Astrocyte (in vitro differentiated cells and primary cell): ENCODE results near the gene HAGHL.

Source experiments
- EZH2 ChIP-seq: IDR thresholded peaks from 2 replicates; pipeline ENCODE4 v1.6.1; 2012; ENCODE audit warnings: mild to moderate bottlenecking, low read length, inconsistent platforms; ENCODE audit not compliant: insufficient read depth
- TF ChIP-seq, protein P1 (sequence below): IDR thresholded peaks from 2 replicates; pipeline ENCODE4 v1.5.1; 2011; ENCODE audit warnings: low read depth, mild to moderate bottlenecking, inconsistent platforms, low read length, moderate library complexity; ENCODE audit not compliant: insufficient read depth

- no peak for TF ChIP-seq EZH2
- TF ChIP-seq, protein P1, sequence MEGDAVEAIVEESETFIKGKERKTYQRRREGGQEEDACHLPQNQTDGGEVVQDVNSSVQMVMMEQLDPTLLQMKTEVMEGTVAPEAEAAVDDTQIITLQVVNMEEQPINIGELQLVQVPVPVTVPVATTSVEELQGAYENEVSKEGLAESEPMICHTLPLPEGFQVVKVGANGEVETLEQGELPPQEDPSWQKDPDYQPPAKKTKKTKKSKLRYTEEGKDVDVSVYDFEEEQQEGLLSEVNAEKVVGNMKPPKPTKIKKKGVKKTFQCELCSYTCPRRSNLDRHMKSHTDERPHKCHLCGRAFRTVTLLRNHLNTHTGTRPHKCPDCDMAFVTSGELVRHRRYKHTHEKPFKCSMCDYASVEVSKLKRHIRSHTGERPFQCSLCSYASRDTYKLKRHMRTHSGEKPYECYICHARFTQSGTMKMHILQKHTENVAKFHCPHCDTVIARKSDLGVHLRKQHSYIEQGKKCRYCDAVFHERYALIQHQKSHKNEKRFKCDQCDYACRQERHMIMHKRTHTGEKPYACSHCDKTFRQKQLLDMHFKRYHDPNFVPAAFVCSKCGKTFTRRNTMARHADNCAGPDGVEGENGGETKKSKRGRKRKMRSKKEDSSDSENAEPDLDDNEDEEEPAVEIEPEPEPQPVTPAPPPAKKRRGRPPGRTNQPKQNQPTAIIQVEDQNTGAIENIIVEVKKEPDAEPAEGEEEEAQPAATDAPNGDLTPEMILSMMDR = no peak
These were observed 38.1 kb downstream of the HAGHL start for GRCh38 chr16:764848-765487.
